ENCODE data around the gene PDZD8.

DNA sequence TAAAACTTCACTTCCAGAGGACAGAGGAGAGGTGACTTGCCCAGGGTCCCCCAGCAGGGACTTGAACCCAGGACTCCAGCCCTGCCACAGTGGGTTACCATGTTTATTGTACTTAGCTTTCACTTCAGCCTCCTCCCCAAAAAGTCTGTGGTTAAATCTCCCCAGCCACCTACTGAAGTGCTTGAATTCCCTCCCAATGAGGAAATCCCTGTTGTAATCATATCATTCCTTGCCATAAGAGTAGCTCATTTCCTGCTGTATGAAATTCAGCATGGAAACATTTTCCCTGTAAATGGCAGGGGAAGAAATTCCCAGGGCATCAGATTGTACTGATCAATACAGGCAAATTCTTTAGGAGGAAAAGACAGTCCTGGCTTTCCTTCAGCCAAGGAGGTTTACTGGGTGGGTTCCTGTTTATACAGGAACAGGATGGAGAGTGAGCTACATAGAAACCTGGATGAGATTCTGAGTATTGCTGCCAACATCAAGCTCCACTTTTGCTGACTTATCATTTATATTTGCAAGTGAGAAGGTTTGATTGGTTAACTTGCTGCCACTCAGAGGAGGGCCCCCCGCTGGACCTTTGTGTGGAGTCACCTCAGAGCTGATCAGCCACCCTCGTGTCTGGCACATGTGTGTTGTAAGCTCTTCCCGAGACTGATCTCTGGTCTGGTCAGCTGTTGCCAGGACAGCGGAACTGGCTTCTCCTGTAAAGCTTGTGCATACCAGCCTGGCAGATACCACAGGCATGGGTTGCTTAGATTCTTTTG is 16.4 kb upstream of the PDZD8 start:
- no peak for TF ChIP-seq EP300 (IDR thresholded peaks at IDR 0.05)
- no peak for TF ChIP-seq POLR2A (IDR thresholded peaks at IDR 0.05; ENCODE audit: low read length)
- no peak for TF ChIP-seq CTCF (IDR thresholded peaks at IDR 0.05)
- TF ChIP-seq MAX (IDR thresholded peaks at IDR 0.05), result no peak
- TF ChIP-seq ESRRA (IDR thresholded peaks at IDR 0.05; ENCODE audit: borderline replicate concordance, low read length), result no peak
- TF ChIP-seq RFX5 (IDR thresholded peaks at IDR 0.05), result no peak
- TF ChIP-seq CHD2 (IDR thresholded peaks at IDR 0.05; ENCODE audit: low read length, partially characterized antibody), result no peak

Data from A549 (cell line).